ENCODE data around the gene C2orf72.

DNA sequence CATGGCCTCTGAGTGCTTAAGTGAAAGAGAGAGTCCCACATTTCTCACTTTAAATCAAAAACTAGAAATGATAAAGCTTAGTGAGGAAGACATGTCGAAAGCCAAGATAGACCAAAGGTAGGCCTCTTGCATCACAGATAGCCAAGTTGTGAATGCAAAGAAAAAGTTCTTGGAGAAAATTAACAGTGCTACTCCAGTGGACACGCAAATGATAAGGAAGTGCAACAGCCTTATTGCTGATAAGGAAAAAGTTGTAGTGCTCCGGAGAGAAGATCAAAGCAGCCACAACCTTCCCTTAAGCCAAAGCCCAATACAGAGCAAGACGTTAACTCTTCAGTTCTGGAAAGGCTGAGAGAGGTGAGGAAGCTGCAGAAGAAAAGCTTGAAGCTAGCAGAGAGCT is 51.4 kb downstream of the C2orf72 start:
- TF ChIP-seq CEBPB (IDR thresholded peaks at IDR 0.05) (no peak), ZBTB7A (IDR thresholded peaks at IDR 0.05; ENCODE audit: low read depth) (no peak), YY1 (IDR thresholded peaks at IDR 0.05; ENCODE audit: low read depth) (no peak), TAF1 (IDR thresholded peaks at IDR 0.05; ENCODE audit: low read depth) (no peak), RAD21 (IDR thresholded peaks at IDR 0.05; ENCODE audit: low read depth) (no peak), EP300 (IDR thresholded peaks at IDR 0.05; ENCODE audit: borderline replicate concordance) (no peak), TCF12 (IDR thresholded peaks at IDR 0.05; ENCODE audit: low read depth) (no peak)
- TF ChIP-seq, protein P1, sequence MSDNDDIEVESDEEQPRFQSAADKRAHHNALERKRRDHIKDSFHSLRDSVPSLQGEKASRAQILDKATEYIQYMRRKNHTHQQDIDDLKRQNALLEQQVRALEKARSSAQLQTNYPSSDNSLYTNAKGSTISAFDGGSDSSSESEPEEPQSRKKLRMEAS (IDR thresholded peaks at IDR 0.05): no peak
- TF ChIP-seq, protein P2, sequence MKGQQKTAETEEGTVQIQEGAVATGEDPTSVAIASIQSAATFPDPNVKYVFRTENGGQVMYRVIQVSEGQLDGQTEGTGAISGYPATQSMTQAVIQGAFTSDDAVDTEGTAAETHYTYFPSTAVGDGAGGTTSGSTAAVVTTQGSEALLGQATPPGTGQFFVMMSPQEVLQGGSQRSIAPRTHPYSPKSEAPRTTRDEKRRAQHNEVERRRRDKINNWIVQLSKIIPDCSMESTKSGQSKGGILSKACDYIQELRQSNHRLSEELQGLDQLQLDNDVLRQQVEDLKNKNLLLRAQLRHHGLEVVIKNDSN (IDR thresholded peaks at IDR 0.05): no peak
